Activated naive CD8-positive, alpha-beta T cell (primary cell): ENCODE data around the gene LIX1.
"Not testable (repeated sequence)": the region's sequence is repeated elsewhere in the genome, so short reads cannot be mapped to it uniquely, and the experiment has no call there.

Source experiments
- H3K27ac Mint-ChIP-seq: one replicate; pipeline ENCODE4 v1.8.0; 2021; ENCODE audit warnings: mixed read lengths
- H3K27me3 Mint-ChIP-seq: one replicate; pipeline ENCODE4 v1.8.0; 2021; ENCODE audit warnings: mixed read lengths
- H3K36me3 Mint-ChIP-seq: one replicate; pipeline ENCODE4 v1.8.0; 2021; ENCODE audit warnings: mixed read lengths
- H3K4me1 Mint-ChIP-seq: one replicate; pipeline ENCODE4 v1.8.0; 2021; ENCODE audit warnings: low read depth, mixed read lengths
- H3K4me3 Mint-ChIP-seq: one replicate; pipeline ENCODE4 v1.8.0; 2021; ENCODE audit warnings: mild to moderate bottlenecking, mixed read lengths
- H3K9me3 Mint-ChIP-seq: one replicate; pipeline ENCODE4 v1.8.0; 2021; ENCODE audit warnings: low read depth, mixed read lengths

Gene LIX1

DNA sequence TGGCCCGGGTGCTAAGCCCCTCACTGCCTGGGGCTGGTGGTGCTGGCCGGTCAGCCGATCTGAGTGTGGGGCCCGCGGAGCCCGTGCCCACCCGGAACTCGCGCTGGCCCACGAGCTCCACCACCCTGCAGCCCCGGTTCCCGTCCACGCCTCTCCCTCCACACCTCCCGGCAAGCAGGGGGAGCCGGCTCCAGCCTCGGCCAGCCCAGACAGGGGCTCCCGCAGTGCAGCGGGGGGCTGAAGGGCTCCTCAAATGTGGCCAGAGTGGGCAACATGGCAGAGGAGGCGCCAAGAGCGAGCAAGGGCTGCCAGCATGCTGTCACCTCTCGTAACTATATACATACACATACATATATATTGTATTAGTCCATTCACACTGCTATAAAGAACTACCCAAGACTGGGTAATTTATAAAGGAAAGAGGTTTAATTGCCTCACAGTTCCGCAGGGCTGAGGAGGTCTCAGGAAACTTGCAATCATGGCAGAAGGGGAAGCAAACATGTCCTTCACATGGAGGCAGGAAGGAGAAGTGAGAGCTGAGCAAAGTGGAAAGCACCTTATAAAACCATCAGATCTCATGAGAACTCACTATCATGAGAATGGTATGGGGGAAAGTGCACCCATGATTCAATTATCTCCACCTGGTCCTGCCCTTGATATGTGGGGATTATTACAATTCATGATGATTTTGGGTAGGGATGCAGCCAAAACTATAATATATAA is 56.8 kb downstream of the LIX1 start:
- no peaks in the 10 kb centered on the region for H3K9me3 Mint-ChIP-seq
- no peaks in the 10 kb centered on the region for H3K27me3 Mint-ChIP-seq
- peaks cover 9% of the 10 kb centered on the region for H3K4me1 Mint-ChIP-seq
- H3K27ac Mint-ChIP-seq, result no peak overlapping the region
- peaks cover 3% of the 10 kb centered on the region for H3K36me3 Mint-ChIP-seq
- no peak overlapping the region for H3K4me3 Mint-ChIP-seq

DNA sequence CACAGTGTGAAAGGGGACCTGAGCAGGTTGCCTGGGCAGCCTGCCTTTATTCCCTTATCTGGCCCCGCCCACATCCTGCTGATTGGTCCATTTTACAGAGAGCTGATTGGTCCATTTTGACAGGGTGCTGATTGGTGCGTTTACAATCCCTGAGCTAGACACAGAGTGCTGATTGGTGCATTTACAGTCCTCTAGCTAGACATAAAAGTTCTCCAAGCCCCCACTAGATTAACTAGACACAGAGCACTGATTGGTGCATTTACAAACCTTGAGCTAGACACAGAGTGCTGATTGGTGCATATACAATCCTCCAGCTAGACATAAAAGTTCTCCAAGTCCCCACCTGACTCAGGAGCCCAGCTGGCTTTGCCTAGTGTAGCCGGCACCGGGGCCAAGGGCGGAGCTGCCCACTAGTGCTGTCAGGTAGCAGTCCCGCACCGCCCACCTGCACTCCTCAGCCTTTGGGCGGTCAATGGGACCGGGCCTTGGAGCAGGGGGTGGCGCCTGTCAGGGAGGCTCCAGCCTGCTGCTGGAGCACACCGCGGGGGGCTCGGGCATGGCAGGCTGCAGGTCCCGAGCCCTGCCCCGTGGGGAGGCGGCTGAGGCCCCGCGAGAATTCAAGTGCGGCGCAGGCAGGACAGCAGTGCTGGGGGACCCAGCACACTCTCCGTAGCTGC is 57.5 kb downstream of the LIX1 start:
- H3K27ac Mint-ChIP-seq, H3K9me3 Mint-ChIP-seq, H3K36me3 Mint-ChIP-seq, H3K4me1 Mint-ChIP-seq, H3K27me3 Mint-ChIP-seq, H3K4me3 Mint-ChIP-seq: not testable (repeated sequence)

DNA sequence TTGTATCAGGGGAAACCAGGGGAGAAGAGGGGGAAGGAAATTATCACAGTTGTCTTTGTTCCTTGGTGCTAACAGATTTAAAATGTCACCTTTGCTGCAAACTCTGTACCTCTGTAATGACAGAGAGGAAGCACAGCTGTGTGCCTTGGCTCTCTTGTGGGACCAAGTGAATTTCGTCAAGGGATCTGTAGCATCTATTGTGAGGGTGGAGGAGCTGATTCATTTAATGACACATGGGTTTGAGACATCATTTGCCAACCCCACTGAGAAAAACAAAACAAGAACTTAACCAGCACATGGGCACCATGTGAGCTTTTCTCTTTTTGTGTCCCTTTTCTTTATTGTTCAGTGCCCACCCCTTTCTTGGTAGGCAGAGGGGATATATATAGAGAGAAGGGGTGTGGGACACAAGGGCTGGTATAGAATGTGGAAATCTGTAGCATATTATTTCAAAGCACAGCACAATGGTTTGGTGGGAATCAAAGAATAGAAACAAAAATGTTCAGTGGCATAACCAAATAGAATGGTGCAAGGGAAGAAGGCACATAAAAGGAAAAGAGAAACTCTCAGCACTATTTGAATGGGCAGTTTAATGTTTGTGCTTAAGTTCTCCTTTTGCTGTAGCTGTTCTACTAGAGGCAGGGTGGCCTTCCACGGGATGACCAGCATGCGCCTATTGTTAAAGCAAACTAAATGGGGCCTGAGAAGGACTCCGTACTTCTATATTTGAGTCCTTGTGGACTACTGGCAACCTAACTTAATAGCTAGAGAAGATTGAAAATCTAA is 63.3 kb downstream of the LIX1 start:
- Mint-ChIP-seq H3K27ac (no peak overlapping the region), H3K9me3 (no peaks in the 10 kb centered on the region), H3K4me3 (no peak overlapping the region), H3K36me3 (no peaks in the 10 kb centered on the region), H3K27me3 (no peaks in the 10 kb centered on the region), H3K4me1 (peaks cover 9% of the 10 kb centered on the region)

DNA sequence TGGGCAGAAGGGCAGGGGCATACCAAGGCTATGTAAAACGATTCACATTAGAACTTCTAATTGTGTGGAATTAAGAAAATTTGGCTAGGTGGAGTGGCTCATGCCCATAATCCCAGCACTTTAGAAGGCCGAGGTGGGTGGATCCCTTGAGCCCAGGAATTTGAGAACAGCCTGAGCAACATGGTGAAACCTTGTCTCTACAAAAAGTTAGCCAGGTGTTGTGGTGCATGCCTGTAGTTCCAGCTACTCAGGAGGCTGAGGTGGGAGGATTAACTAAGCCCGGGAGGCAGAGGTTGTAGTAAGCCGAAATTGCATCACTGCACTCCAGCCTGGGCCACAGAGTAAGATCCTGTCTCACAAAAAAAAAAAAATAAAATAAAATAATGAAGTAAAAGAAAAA is 65.2 kb downstream of the LIX1 start:
- Mint-ChIP-seq H3K27ac (no peak overlapping the region), H3K36me3 (no peaks in the 10 kb centered on the region), H3K9me3 (no peaks in the 10 kb centered on the region), H3K4me3 (no peak overlapping the region), H3K27me3 (no peaks in the 10 kb centered on the region), H3K4me1 (peaks cover 8% of the 10 kb centered on the region)

DNA sequence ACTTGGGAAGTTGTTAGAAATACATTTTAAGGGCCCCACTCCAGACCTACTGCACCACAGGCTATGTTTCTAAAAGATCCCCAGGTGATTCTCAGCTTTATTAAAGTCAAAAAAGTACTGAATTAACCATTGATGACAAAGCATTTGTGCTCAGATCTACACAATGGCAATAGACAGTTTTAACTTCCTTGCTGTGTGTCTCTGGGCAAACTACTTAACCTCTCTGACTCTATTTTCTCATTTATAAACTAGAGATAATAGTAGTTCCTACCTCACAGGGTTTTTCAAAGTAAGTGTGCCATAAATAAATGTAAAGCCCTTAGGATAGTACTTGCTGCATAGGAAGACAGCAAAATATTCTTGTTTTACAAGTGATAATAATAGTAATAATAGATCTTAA is 66.3 kb downstream of the LIX1 start:
- H3K4me3 Mint-ChIP-seq, result no peak overlapping the region

DNA sequence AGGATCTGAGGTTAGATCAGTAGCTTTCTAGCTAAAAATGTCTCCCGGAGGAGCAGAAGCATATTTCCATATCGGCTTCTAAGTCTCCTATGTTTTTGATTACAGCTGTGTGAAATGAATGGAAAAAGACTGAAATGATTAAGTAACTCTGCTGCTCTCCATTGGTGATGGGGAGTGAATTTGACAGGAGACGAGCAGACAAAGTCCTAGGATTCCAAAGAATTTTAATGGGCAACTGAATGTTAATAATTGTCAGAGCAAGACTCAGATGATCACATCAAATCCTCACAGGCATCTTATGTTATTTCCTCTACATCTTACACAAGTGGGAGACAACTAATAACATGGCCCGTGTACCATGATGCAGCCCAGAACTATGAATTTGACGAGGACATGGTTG is 66.8 kb downstream of the LIX1 start:
- no peaks in the 10 kb centered on the region for H3K27me3 Mint-ChIP-seq
- no peak overlapping the region for H3K4me3 Mint-ChIP-seq
- no peak overlapping the region for H3K27ac Mint-ChIP-seq
- no peaks in the 10 kb centered on the region for H3K9me3 Mint-ChIP-seq
- H3K4me1 Mint-ChIP-seq, result no peaks in the 10 kb centered on the region
- no peaks in the 10 kb centered on the region for H3K36me3 Mint-ChIP-seq

More for the DNA sequence above, 66.3 kb downstream of the LIX1 start:
- Mint-ChIP-seq H3K27ac (no peak overlapping the region), H3K27me3 (no peaks in the 10 kb centered on the region), H3K4me1 (peaks cover 1% of the 10 kb centered on the region), H3K9me3 (no peaks in the 10 kb centered on the region), H3K36me3 (no peaks in the 10 kb centered on the region)

DNA sequence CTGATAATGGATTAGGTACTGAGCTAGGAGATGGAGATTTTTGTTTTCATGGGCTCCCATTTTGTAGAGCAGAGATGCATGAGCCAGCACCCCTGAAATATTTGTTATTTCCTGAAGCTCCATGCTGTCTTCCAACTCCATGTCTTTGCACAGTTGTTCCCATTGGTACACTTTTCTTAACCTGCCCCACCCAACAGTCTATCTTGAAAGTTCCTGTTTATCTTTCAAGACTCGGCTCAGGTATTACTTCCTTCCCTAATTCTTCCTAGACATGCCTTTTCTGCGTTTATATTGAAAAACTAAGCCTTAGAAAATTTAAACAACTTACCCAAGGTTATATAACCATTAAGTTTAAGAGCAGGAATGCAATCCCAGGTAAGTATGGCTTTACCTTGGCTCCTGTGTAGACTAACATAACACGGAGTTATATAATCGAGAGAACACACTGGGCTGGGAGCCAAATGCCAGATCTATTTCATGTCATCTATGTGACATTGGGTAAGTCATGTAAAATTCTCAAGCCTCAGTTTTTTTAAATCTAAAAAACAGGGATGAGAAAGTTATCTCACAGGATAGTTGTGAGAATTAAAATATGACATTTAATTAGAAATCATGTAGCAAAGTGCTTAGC is 67.4 kb downstream of the LIX1 start:
- no peak overlapping the region for H3K27ac Mint-ChIP-seq
- no peaks in the 10 kb centered on the region for H3K9me3 Mint-ChIP-seq
- H3K36me3 Mint-ChIP-seq, result no peaks in the 10 kb centered on the region
- no peaks in the 10 kb centered on the region for H3K27me3 Mint-ChIP-seq
- H3K4me1 Mint-ChIP-seq, result no peaks in the 10 kb centered on the region
- no peak overlapping the region for H3K4me3 Mint-ChIP-seq

DNA sequence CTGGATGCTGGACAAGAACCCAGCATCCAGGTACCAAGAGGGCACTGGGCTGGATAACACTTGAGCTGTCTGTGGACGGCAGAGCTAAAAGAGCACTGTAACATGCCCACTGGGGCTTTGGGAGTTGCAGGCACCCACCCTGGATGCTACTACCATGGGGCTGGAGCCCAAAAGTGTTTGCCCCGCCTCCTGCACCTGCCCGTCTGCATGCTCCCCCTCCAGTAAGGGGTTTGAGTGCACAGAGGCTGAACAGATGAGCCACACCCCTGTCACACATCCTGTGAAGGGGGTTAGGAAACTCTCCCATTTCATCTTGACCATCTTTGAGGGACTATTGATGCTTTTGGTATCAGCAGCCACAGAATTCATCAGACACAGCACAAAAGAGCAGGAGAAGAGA is 69.0 kb downstream of the LIX1 start:
- Mint-ChIP-seq H3K4me3 (no peak overlapping the region), H3K4me1 (peaks cover 1% of the 10 kb centered on the region)

DNA sequence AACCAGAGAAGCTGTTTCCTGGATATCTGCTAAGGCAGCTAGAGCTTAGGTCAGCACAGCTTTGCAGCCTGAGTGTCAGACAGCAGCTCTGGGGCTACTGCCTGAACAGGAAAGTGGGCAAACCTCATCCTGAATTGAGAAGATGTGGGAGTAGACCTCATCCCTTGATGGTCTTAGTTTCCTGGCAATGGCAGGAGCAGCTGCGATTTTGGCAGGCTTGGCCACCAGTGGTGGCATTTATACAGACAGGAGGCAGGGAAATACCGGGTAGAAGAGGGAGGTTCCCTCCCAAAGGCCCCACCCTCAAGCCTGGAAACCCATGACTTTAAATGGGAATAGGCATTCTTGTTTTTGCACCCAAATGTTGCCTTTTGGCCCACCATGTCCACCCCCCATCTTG is 69.7 kb downstream of the LIX1 start:
- Mint-ChIP-seq H3K9me3 (no peaks in the 10 kb centered on the region), H3K4me3 (no peak overlapping the region)

More for the DNA sequence above, 69.0 kb downstream of the LIX1 start:
- Mint-ChIP-seq H3K36me3 (no peaks in the 10 kb centered on the region), H3K9me3 (no peaks in the 10 kb centered on the region), H3K27me3 (no peaks in the 10 kb centered on the region), H3K27ac (no peak overlapping the region)

DNA sequence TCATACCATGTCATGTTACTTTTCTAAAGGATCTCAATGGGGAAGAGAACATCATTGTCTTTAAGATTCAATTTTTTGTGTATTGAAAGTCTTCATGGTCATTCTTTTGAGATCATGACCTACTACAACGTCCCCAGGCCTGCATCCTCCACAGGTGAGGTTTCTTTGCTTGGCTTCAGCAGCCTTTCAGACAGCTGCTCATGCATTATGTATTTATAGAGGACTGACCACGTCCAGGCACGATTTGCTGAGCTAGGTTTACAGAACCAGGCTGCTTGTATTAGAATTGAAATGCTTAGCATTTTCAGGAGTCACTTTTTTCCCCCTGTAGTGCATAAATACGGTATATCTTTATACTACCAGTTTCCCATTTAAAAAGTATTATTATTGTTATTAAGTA is 70.4 kb downstream of the LIX1 start:
- no peaks in the 10 kb centered on the region for H3K9me3 Mint-ChIP-seq
- peaks cover 1% of the 10 kb centered on the region for H3K4me1 Mint-ChIP-seq
- no peaks in the 10 kb centered on the region for H3K36me3 Mint-ChIP-seq
- no peaks in the 10 kb centered on the region for H3K27me3 Mint-ChIP-seq
- H3K27ac Mint-ChIP-seq, result no peak overlapping the region
- H3K4me3 Mint-ChIP-seq, result no peak overlapping the region

More for the DNA sequence above, 69.7 kb downstream of the LIX1 start:
- Mint-ChIP-seq H3K4me1 (peaks cover 1% of the 10 kb centered on the region), H3K27ac (no peak overlapping the region), H3K27me3 (no peaks in the 10 kb centered on the region), H3K36me3 (no peaks in the 10 kb centered on the region)

DNA sequence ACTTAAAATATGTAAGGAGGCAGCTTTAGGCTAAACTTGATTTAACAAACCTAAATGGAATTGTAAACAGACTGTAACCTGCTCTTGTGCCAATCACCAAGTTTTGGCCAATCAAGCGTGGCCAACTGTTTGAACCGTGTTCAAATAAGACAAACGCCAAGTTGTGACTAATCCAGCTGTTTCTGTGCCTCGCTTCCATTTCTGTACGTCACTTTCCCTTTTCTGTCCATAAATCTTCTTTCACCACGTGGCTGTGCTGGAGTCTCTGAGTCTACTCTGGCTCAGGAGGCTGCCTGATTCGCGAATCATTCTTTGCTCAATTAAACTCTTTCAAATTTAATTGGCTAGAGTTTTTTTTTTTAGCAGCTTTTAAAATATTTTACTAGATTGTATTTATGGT is 71.3 kb downstream of the LIX1 start:
- no peak overlapping the region for H3K4me3 Mint-ChIP-seq
- no peaks in the 10 kb centered on the region for H3K36me3 Mint-ChIP-seq
- H3K9me3 Mint-ChIP-seq, result no peaks in the 10 kb centered on the region
- H3K4me1 Mint-ChIP-seq, result peaks cover 1% of the 10 kb centered on the region
- H3K27me3 Mint-ChIP-seq, result no peaks in the 10 kb centered on the region
- H3K27ac Mint-ChIP-seq, result no peak overlapping the region

DNA sequence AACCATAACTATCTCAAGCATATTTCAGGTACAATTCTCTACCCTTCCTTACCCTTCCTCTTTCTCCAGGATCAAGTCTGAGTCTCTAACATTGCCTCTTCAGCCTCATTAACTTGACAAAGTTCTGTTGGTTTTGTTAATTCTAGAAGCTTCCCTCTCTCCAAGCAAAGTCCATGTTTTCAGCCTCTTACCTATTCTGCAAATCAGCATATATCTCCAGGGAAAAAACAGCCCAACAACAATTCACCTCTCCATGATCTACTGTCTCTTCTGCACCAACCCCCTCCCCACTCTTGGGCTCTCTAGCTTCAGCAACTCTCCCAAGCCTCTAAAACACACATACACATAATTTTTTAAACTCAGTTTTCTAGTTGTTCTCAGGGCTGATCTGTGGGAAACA is 72.2 kb downstream of the LIX1 start:
- no peaks in the 10 kb centered on the region for H3K36me3 Mint-ChIP-seq
- peaks cover 1% of the 10 kb centered on the region for H3K4me1 Mint-ChIP-seq
- no peaks in the 10 kb centered on the region for H3K9me3 Mint-ChIP-seq
- H3K27me3 Mint-ChIP-seq, result no peaks in the 10 kb centered on the region
- no peak overlapping the region for H3K27ac Mint-ChIP-seq
- H3K4me3 Mint-ChIP-seq, result no peak overlapping the region

DNA sequence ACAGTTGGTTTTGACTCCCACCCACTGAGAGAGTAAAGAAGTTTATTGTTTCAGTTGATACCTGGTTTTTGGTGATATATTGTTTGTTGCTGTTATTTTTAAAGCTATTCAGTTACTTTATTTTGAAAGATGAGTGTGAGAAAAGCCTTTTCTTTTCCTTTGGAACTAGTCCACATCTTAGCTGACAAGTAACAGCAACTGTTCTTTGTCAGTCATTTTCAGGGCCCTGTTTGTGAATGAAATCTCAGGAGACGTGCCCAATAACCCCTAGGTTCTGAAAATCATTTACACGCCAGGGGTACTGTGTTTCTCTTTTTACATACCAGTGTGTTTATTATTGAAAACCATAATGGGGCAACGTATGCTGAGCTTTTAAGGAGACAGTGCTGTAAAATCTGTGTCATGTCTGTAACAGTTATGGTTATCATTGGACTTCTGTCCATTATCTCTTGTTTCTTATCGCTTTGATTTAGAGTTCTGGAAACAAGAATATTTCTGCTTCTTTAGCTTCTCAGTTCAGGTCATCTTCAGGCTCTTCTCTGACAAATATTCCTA is 75.0 kb downstream of the LIX1 start:
- Mint-ChIP-seq H3K36me3 (no peaks in the 10 kb centered on the region), H3K27ac (no peak overlapping the region), H3K27me3 (no peaks in the 10 kb centered on the region), H3K4me1 (peaks cover 1% of the 10 kb centered on the region), H3K9me3 (no peaks in the 10 kb centered on the region), H3K4me3 (no peak overlapping the region)

DNA sequence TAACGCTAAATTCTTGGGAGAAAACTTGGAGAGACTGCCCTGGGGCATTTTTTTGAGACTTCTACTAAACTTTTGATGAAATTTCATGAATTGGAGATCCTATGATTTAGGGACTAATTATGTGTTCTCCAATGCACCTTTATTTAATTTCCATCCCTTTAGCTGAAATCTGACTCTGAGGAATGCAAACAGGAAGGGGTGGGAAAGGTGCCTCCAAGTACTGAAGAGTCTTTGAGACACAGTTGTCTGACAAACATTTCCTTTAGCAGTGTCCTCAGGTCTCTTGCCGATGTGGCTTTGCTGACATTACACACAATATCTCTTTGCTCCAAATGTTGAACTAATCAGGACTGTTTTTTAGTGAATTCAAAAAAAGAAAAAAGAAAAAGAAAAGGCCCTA is 76.9 kb downstream of the LIX1 start:
- no peaks in the 10 kb centered on the region for H3K36me3 Mint-ChIP-seq
- H3K9me3 Mint-ChIP-seq, result no peaks in the 10 kb centered on the region
- H3K27me3 Mint-ChIP-seq, result no peaks in the 10 kb centered on the region
- no peak overlapping the region for H3K4me3 Mint-ChIP-seq
- H3K27ac Mint-ChIP-seq, result no peak overlapping the region
- peaks cover 1% of the 10 kb centered on the region for H3K4me1 Mint-ChIP-seq

DNA sequence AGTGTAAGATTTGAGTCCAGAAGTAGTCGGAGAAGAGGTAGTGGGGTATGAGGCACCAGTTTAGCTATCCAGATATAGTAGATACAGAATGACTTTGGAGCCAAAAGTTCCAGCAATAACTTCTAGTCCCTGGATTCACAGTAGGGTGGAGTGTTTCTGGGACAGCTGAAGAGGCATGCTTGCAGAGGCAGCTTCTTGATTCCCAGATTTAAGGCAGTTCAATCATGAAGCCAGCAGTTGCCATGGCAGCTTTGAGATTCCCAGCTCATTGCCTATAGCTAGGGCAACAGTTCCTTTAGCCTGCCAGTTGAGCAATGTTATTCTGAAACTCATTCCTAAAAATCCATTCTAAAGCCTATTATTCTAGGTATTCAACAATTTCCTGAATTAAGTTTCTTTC is 79.2 kb downstream of the LIX1 start:
- H3K36me3 Mint-ChIP-seq, result peaks cover 3% of the 10 kb centered on the region
- H3K9me3 Mint-ChIP-seq, result peaks cover 5% of the 10 kb centered on the region
- no peak overlapping the region for H3K4me3 Mint-ChIP-seq
- H3K4me1 Mint-ChIP-seq, result no peaks in the 10 kb centered on the region
- no peak overlapping the region for H3K27ac Mint-ChIP-seq
- no peaks in the 10 kb centered on the region for H3K27me3 Mint-ChIP-seq
